ENCODE results near the gene CHRND.

Gene CHRND

DNA sequence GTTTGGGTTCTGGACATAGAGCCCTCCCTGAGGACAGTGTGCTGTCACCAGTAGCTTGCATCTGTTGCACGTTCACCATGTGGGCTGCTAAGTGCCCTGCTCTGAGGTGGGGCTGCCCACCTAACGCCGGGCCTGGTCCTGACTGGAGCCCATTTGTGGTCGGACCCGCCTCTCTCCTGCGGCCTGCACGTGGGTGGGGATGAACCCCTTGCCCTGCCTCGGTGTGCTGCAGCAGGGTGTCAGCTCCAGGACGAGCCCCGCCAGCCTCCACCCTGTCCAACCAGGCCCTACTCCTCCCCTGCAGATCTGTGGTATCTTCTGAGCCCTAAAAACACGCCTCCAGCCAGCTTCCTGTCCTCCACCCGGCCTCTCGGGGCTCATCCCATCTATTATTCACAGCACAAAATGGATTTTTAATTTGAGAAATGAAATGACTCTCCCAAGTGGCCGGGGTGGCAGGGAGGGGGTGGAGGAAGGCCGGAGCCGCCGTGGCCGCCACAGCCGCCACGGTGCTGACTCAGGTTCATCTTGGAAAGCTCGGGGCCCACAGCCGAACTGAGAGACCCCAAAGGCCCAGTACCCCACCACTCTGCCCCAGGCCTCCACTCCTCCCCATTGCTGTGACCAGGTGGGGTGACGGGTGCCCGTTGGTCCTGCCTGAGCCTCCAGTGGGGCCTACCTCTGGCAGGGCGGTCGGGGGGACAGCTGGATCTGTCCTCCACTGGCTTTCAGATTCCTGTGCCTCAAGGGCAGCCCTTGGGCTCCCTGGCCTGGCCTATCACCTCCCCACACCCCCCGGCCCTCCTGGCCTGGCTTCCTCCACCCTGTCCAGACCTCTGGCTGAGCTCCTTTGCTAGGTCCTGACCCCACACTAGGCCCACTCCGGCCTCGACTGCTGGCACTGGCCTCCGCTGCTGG lies 35.5 kb upstream of the CHRND start:
- TF ChIP-seq, protein P1, sequence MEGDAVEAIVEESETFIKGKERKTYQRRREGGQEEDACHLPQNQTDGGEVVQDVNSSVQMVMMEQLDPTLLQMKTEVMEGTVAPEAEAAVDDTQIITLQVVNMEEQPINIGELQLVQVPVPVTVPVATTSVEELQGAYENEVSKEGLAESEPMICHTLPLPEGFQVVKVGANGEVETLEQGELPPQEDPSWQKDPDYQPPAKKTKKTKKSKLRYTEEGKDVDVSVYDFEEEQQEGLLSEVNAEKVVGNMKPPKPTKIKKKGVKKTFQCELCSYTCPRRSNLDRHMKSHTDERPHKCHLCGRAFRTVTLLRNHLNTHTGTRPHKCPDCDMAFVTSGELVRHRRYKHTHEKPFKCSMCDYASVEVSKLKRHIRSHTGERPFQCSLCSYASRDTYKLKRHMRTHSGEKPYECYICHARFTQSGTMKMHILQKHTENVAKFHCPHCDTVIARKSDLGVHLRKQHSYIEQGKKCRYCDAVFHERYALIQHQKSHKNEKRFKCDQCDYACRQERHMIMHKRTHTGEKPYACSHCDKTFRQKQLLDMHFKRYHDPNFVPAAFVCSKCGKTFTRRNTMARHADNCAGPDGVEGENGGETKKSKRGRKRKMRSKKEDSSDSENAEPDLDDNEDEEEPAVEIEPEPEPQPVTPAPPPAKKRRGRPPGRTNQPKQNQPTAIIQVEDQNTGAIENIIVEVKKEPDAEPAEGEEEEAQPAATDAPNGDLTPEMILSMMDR (IDR thresholded peaks at IDR 0.05) = no peak
- no peak for TF ChIP-seq ZFX (IDR thresholded peaks at IDR 0.05; ENCODE audit: borderline replicate concordance)
- H3K27ac ChIP-seq = no peak overlapping the region

DNA sequence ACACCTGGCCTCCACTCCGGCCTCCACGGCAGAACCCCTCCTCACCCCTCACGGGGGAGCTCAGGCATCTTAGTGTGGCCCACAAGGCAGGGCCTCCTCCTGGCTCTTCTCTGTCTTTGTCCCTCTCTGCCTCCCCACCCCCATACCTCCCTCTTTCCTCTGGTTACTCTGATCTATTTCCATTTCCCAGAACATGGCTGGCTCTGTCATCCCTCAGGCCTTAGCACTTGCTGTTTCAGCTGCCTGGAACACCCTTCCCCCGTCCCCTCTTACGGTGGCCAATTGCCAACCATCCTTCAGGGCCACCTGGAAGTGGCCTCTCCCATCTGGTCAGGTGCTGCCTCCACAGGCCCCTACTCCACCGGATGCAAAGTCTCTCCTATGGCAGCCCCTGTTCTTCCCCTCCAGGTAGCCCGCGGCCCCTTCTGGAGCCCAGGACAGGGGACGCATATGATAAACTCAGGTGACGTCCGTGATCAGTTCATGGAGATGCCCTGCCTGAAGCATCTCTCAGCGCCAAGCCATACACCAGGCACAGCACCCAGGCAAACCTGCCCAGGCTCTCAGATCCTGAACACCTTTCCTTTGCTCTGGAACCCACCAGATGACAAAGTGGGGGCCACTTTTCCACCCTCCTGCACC lies 34.7 kb upstream of the CHRND start:
- TF ChIP-seq ZFX (IDR thresholded peaks at IDR 0.05; ENCODE audit: borderline replicate concordance) = no peak
- TF ChIP-seq, protein P1 (IDR thresholded peaks at IDR 0.05) = no peak
- H3K27ac ChIP-seq = no peak overlapping the region

DNA sequence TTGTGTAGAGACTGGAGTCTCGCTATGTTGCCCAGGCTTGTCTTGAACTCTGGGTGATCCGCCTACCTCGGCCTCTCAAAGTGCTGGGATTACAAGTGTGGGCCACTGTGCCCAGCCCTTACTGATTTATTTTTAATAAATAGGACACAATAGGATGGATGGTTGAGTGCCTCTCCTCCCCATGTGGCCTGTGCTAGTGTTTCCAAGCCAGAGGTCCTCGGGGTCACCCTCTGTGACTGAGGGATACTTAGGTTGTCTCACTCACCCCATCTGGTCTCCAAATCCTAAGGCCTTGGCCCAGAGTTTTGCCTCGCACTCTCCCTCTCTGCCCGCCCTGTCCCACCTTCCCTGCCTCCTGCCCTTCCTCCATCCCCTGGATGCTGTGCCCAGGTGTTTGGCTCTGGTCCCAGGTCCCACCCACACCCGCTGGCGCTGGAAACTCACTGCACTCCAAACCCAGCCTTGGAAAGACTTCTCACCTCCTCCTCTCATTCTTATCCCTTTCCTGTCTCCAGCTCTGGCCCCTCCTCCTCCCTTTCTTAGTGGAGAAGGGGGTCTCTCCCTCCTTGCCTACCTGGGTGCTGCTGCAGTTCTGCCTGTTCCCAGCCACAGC lies 33.6 kb upstream of the CHRND start:
- TF ChIP-seq ZFX (IDR thresholded peaks at IDR 0.05; ENCODE audit: borderline replicate concordance) = no peak
- H3K27ac ChIP-seq = no peak overlapping the region

DNA sequence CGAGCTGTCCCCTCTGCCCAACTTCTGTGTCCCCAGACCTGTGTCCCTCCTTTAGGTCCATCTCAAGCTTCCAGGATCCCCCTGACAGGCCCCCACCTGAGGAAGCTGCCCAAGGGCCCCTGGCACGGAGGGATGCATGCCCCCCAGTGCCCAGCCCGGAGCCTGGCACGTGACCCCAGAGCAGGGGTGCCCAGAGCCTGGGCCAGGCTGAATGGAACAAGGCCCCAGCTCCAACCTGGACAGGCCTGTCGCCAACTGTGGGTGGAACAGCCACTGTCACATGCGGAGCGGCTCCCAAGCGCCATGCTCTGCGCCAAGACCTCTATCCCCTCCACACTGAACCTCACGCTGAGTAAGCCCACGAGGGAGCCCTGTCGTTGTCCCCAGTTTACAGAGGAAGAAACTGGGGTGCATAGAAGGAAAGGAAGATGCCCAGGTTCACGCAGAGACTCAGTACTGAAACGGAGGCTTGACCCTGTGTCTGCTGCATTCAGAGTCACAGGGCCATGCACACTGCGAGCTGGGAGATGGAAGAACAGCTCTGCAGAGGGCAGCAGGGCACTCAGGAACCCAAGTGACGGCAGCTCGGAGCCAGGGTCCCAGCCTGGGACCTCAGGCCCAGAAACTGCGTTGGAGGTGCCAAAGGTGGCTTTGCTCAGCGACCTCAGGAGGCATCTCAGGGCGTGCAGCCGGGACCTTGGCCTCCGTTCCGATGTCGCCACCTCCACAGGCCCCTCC lies 32.8 kb upstream of the CHRND start:
- no peak for TF ChIP-seq ZFX (IDR thresholded peaks at IDR 0.05; ENCODE audit: borderline replicate concordance)
- TF ChIP-seq, protein P1 (IDR thresholded peaks at IDR 0.05) = no peak

DNA sequence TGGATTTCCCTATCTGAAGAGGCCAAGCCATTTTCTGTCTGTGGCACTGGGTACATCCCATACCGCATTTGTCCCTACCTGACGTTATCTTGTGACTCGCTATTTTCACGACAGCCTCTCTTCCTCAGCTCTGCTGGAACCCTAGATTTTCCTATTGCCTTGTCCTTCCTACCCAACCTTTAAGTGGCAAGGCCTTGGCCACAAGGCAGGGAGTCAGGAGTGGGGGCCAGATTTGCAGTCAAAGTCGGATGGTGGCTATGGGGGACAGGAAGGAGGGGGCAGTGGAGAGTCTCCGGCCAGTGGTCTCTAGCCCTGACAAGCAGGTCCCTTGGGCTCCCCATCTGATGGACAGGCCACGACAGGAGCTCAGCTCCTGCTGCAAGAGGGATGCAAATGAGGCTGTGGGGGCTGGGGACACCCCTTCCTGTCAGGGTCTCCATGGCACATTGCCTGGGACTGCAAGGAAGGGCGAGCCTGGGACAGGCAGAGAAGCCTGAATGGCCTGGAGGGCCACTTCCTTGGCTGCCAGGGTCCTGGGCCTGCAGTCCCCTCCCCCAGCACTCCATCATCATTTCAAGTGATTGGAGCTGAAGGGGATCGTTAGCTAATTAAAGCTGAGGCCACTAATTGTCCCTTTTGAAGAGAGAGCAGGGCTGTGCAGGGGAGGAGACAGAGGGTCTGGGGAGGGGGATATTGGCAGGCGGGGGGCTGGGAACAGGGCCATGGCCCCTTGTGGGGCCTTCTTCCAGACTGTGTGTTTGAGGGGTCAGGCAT lies 32.1 kb upstream of the CHRND start:
- no peak overlapping the region for H3K27ac ChIP-seq
- TF ChIP-seq, protein P1 (IDR thresholded peaks at IDR 0.05) = no peak
- TF ChIP-seq ZFX (IDR thresholded peaks at IDR 0.05; ENCODE audit: borderline replicate concordance) = no peak

More for the DNA sequence above, 32.8 kb upstream of the CHRND start:
- H3K27ac ChIP-seq = no peak overlapping the region

DNA sequence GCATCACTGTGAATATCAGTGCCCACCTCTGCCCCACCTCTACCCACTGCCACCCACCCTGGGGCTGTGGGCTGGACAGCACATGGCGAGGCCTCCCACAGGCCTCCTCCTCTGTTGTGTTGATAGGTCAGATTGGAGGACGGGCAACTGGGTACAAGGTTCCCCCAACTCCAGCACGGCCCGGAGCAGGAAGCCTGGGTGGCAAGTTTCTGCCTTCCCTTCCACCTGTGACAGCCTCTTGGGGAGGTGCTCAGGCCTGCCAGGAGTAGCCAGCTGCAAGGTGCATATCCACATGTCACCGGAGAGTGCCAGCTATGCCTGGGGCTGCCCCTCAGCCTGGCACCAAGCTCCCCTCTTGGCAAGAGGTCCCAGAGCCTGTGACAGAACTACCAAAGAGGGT lies 31.4 kb upstream of the CHRND start:
- no peak for TF ChIP-seq ZFX (IDR thresholded peaks at IDR 0.05; ENCODE audit: borderline replicate concordance)
- TF ChIP-seq, protein P1 (IDR thresholded peaks at IDR 0.05) = no peak
- no peak overlapping the region for H3K27ac ChIP-seq
